Measurements from ENCODE around the gene TBX3.

Gene TBX3

GRCh38 chr12:114682785-114683708, 928 bp downstream of the TBX3 start:
- H3K79me2 ChIP-seq (ENCODE audit: insufficient read depth, low read depth), result no peaks in the 10 kb centered on the region
- no peaks in the 10 kb centered on the region for H4K20me1 ChIP-seq (ENCODE audit: insufficient read depth)
- no peak for TF ChIP-seq CTCF (conservative IDR thresholded peaks at IDR 0.05; ENCODE audit: low read depth, low read length)
- H3K4me2 ChIP-seq, result peak overlapping the region; percentile 37
- H2AFZ ChIP-seq (ENCODE audit: low read depth), result peak overlapping the region; percentile 76
- H3K27ac ChIP-seq, result peak overlapping the region; percentile 99
- H3K9ac ChIP-seq, result peak overlapping the region; percentile 70
- H3K4me1 ChIP-seq (ENCODE audit: low read depth, poor library complexity, severe bottlenecking), result peaks cover 5% of the 10 kb centered on the region
- no peak overlapping the region for H3K4me3 ChIP-seq (IDR thresholded peaks at IDR 0.05; ENCODE audit: insufficient read depth, low read depth, low read length)
- no peaks in the 10 kb centered on the region for H3K36me3 ChIP-seq (ENCODE audit: insufficient read depth)
- H3K27me3 ChIP-seq (ENCODE audit: insufficient read depth, low read depth), result no peaks in the 10 kb centered on the region

DNA sequence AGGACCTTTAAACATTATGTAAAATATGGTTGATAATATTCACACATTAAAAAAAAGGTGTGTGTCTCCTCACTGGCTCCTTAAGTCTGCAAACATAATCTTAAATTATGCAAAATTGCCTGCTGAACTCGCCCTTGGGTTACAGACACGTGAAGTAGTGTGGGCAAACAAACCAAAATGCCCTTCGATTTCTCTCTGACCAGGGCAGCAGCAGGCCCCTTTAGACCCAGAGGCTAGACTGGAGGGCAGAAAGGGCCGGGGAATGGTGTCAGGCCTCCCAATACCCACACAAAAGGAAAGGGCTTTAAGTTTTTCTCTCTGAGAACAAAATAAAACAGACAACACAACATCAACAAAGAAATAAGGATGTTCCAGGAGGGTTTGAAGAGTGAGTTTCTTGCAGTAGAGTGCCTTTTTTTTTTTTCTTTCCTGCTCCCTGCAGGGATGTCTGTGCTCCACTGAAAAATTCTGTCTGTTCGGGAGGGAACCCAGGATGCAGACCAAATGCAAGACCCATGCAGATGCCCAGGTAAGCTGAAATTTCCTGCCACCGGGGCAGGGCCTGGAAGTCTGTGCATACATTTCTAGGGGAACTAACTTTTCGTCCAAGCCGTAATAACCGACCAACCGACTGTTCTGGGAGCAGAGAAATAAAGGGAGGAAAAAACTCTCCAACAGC, 1.7 kb downstream of the TBX3 start:
- peak overlapping the region; percentile 76; the same call in 1 of the 2 replicates for H2AFZ ChIP-seq (ENCODE audit: low read depth)
- no peaks in the 10 kb centered on the region for H3K27me3 ChIP-seq (ENCODE audit: insufficient read depth, low read depth)
- TF ChIP-seq CTCF (conservative IDR thresholded peaks at IDR 0.05; ENCODE audit: low read depth, low read length), result no peak
- H4K20me1 ChIP-seq (ENCODE audit: insufficient read depth), result no peaks in the 10 kb centered on the region
- peaks cover 5% of the 10 kb centered on the region for H3K4me1 ChIP-seq (ENCODE audit: low read depth, poor library complexity, severe bottlenecking)
- H3K4me2 ChIP-seq, result peak overlapping the region; percentile 37
- no peaks in the 10 kb centered on the region for H3K79me2 ChIP-seq (ENCODE audit: insufficient read depth, low read depth)
- H3K9ac ChIP-seq, result peak overlapping the region; percentile 70; the same call in 1 of the 2 replicates
- no peak overlapping the region for H3K27ac ChIP-seq
- no peaks in the 10 kb centered on the region for H3K36me3 ChIP-seq (ENCODE audit: insufficient read depth)
- H3K4me3 ChIP-seq (IDR thresholded peaks at IDR 0.05; ENCODE audit: insufficient read depth, low read depth, low read length), result no peak overlapping the region

DNA sequence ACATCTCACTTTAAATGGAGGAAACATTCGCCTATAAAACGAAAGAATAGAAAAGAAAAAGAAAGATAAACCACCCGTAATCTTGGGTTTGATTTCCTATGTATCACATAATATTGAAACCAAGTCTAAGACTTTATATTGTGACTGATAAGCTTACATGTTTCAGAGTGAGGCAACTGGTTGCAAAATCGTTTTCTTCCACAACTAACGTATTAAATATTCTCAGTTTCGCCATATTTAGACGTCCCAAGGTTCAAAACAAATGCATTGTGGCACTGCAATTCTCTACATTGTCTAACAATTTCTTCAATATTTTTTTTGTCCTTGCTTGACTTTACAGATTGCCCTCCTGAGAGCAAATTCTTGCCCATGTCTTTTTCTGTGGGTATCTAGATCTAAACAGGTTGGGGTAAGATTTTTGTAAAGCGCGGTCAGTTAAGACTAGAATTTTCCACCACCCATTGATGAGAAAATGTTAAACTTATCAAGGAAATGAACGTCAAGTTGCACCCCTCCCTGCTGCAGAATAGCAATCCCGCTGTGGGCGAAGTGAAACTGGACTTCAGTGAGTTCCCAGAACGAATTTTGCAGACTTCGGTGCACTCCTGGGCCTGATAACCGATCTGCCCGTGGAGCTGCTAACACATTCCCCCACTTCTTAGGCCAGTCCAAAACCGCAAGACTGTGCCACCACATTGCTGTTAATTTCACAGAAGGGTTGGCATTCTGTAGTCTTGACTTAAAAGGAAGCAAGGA, 2.7 kb downstream of the TBX3 start:
- Histone ChIP-seq H3K27me3 (ENCODE audit: insufficient read depth, low read depth) (no peaks in the 10 kb centered on the region), H3K9ac (no peak overlapping the region), H3K4me1 (ENCODE audit: low read depth, poor library complexity, severe bottlenecking) (peaks cover 5% of the 10 kb centered on the region), H2AFZ (ENCODE audit: low read depth) (no peak overlapping the region), H3K79me2 (ENCODE audit: insufficient read depth, low read depth) (no peaks in the 10 kb centered on the region), H3K27ac (no peak overlapping the region), H4K20me1 (ENCODE audit: insufficient read depth) (no peaks in the 10 kb centered on the region), H3K36me3 (ENCODE audit: insufficient read depth) (no peaks in the 10 kb centered on the region), H3K4me2 (no peak overlapping the region), H3K4me3 (IDR thresholded peaks at IDR 0.05; ENCODE audit: insufficient read depth, low read depth, low read length) (no peak overlapping the region)
- no peak for TF ChIP-seq CTCF (conservative IDR thresholded peaks at IDR 0.05; ENCODE audit: low read depth, low read length)

- Histone ChIP-seq H3K4me2 (no peak overlapping the region), H3K27ac (no peak overlapping the region), H4K20me1 (ENCODE audit: insufficient read depth) (no peaks in the 10 kb centered on the region), H3K27me3 (ENCODE audit: insufficient read depth, low read depth) (no peaks in the 10 kb centered on the region), H3K79me2 (ENCODE audit: insufficient read depth, low read depth) (no peaks in the 10 kb centered on the region), H3K4me3 (IDR thresholded peaks at IDR 0.05; ENCODE audit: insufficient read depth, low read depth, low read length) (no peak overlapping the region), H3K36me3 (ENCODE audit: insufficient read depth) (no peaks in the 10 kb centered on the region), H3K4me1 (ENCODE audit: low read depth, poor library complexity, severe bottlenecking) (peaks cover 5% of the 10 kb centered on the region), H2AFZ (ENCODE audit: low read depth) (no peak overlapping the region), H3K9ac (no peak overlapping the region)
- no peak for TF ChIP-seq CTCF (conservative IDR thresholded peaks at IDR 0.05; ENCODE audit: low read depth, low read length)
Observed at GRCh38 chr12:114680604-114681069, 3.3 kb downstream of the TBX3 start.

Measured in KMS-11 (cell line).